Esophagus squamous epithelium (tissue), 4 donors: ENCODE measurements around the gene TMA16.
A peak's percentile ranks its signal among the peaks of the same experiment; 100 is the strongest.

Experiments used
- CTCF ChIP-seq, 6 experiments: fragments of 450-650 bp in 4 of 6; fragments of 200-600 bp in 2 of 6; sonication (generic) in 2 of 6; IDR thresholded peaks; one replicate each; pipeline ENCODE4 v1.5.1; 2016 to 2019; ENCODE audit warnings: antibody characterized with exemption in 6 of 6, mild to moderate bottlenecking in 4 of 6, moderate library complexity in 4 of 6
- POLR2A ChIP-seq, 4 donors: fragments of 450-650 bp; IDR thresholded peaks; one replicate each; pipeline ENCODE4 v1.6.1; 2017; ENCODE audit warnings: antibody characterized with exemption in 4 of 4, mild to moderate bottlenecking in 4 of 4, moderate library complexity in 3 of 4

GRCh38 chr4:163556177-163556576 lies 61.7 kb downstream of the TMA16 start:
- TF ChIP-seq CTCF (IDR thresholded peaks at IDR 0.05), result peak in 1 of 6 experiments; percentile 19
- no peak for TF ChIP-seq POLR2A (IDR thresholded peaks at IDR 0.05)
